ENCODE measurements around the gene CD79B.

Gene CD79B

DNA sequence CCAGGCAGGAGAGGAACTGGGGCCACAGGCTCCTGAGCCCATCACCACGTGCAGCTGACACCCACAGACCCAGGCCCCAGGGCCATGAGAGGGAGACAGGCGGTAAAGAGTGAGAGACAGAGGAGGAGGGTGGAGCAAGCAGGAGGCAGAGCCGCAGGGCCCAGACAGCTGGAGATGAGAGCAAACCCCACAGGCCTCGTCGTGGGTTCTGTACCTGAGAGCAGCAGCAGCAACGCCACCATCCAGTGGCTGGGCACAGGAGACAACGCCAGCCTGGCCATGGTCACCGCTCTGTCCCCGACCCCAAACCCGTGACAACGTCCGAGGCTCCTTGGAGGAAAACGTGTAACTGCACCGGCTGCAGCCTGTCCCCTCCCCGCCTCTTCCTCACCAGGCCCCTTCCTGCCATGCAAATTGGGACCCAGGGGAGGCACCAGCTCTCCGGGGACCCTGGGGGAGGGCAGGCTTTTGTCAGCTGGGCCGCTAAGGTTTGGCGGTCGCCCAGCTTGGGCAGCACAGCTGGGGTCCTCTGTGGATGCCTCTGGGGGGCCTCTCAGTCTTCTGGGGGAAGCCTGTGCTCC lies at the start of gene CD79B:
Gene CD79B (minus strand): TSS at position 351 of the 581 bp plus-strand sequence. CDS start 70 bp downstream, at position 281.
- DNase-seq = no peak

DNA sequence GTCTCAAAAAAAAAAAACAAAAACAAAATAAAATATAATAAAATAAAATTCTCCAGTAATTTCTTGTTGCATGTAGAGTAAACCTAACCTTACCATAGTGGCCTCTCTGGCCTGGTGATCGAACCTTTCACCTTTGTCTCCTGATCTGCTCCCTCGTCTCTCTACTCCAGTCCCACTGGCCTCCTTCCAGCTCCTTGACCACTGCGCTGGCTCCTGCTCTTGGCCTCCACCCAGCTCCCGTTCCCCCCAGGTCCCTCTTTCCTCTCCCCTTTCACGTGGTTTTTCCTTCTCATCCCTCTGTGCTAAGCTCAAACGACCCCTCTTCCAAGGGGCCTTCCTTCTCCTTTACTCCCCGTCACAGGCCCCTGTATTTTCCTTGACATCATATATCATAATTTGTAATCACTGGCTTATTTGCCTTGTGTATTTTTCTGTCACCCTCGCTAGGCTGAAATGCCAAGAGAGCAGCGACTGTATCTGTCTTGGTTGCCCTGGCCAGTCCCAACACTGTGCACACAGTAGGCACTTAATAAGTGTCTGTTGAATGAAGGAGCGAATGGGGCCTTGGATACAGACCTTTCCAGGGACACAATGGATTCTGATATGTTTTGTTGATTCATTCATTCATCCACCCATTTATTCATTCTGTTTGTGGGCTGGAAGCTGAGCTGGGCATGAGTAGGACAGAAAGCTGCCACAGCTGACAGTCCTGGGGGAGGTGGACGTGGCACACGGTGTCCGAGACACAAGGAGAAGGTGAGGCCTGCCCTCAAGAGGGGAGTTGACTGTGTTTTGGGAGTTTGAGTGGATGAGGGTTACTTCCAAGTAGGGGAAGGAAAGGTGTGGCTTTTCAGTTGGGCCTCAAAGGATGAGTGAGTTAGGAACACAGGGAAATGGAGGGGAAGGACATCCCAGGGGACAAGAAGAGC lies 46.4 kb upstream of the CD79B start:
- DNase-seq = no peak

DNA sequence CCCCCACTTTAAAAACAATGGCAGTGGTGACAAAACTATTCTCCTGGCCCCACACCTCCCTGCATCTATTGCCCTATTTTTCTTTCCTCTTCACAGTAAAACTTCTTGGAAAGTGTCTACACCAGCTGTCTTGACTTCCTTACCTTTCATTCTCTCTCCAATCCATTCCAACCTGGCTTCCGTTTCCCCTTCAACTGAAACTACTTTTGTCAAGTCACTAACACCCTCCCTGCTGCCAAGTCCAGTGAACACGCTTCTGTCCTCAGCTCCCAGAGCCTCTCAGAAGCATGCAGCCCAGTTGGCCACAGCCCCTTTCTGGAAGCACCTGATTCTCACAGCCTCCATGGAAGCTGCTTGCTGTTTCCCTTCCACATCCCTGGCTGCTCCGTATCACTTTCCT lies 44.6 kb upstream of the CD79B start:
- DNase-seq = no peak

DNA sequence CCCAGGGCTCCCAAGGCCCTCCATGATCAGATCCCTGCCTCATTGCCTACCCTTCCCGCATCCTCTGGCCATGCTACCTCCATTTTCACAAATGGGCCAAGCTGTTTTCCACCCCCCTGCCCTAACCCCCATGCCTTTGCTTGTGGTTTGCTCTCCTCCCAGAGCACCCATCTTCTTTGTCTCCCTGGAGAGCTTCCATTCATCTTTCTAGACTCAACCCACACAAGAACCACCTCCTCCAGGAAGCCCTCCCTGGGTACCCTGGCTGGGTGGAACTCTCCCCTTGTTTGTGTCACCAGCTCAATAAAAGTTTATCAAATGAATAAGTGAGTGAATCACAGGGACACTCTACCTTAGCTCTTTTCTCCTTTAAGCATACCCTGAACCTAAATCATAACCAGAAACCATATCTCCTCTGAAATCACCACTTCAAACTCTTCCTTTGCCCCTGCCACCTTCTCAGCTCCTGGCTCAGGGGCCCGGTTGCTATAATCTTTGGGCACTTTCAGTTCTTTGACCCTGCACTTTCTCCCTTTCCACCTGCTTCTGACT lies 43.5 kb upstream of the CD79B start:
- DNase-seq = no peak

DNA sequence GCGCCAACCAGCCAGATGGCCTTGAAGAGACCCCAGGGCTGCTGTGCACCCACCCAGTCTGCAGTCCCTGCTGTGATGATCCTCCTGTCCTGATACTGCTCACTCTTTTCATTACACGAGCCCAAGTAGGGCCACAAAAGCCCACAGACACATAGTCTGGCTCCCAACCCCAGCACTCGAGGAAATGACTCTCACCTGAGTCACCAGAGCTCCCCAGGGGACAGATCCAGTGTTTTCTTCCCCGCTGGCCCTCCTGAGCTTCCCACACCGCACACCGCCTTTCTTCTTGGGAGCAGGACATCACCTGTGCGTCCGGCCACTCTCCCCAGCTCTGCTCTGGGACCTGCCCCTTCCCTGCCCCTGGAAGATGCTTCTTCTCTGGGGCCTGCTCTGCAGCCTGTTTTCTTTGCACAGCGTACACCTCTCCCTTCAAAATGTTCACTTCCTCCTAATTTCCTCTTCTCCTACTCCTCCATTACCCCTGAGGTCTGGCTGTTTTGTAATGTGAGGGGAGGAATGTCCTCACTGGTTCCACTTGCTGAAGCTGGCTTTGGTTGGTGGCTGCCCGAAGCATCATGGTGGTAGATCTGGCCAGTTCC lies 42.6 kb upstream of the CD79B start:
- DNase-seq = peak; percentile 91

DNA sequence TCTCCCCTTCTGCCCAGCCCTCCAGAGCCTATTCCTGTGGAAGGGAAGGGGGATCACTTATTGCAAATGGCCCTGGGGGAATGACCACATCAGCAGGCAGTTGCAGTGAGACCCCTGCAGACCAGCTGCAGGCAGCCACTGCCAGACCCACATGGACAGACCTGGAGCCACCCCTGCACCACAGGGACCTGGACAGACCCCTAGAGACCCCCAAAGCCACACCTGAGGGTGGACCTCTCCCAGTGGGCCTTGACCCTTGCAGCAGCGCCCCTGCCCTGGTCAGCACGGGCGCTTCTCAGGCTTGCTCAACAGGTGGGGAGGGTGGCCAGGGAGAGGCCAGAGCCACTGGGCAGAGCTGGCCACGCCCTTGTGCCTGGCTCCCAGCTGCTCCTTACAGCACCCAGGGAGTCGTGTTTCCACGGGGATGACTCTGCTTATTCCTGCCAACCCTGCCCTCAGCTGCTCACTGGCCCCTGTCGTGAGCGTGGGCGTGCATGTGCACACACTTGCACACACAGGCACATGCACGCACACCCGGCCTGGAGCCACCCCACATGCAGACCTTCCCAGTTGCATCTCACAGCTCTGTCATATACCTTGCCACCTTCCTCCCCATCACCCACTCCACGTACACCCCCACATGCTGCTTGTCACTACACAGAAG lies 41.9 kb upstream of the CD79B start:
- DNase-seq = no peak

DNA sequence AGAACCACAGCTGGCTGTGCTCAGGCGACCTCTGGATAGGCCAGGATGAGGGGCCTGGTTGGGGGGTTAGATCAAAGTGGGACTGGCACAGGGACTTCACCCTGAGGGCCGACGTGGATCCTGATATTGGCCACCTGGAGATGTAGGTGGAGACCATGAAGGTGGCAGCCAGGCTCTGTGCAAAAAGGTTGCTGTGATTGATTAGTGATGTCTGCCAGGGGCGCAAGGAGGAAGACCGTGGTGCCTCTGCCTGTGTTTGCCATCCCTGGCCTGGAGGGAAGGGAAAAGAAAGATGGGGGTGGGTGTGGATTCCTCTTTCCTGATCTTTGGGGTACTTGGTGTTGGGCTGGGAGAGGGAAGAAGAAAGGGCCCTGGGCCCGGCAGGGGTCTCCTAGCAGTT lies 41.1 kb upstream of the CD79B start:
- no peak for DNase-seq

DNA sequence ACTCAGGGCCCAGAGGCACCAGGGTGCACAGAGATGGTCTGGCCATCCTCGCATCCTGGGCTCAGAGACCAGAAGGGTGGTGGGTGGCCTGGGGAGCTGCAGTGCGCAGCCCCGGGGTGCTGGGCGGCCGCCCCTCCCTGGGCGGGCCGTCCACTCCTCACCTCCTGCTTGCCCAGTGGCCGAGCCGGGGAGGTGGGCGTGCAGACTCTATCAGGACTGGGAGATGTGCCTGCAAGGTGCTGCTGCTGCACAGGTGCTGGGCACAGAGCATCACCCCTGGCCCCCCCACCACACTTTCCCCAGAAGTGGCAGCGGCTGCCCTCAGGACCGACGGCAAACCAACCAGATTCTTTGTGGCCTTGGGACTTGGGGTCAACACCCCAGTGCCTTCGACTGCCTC lies 40.7 kb upstream of the CD79B start, which contains the start of gene SCN4A:
Gene SCN4A (minus strand): TSS at position 123 of the 400 bp plus-strand sequence. CDS start 77 bp downstream, at position 46.
- no peak for DNase-seq

DNA sequence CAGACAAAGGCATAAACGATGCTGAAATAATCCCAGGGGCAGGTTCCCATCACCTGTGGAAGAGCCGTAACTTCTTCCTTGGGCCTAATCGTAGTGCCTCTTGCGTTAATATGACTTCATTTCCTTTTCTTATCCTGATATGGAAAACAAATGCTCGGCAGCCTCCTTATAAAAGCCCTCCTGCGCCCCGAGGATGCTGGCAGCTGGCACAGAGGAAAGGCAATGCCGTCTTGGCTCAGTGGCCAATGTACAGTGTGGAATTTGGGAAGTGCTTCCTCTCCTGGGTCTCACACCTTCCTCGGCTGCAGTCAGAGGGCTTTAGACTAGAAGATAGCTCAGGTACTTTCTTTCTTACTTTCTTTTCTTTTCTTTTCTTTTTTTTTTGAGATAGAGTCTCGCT lies 37.1 kb upstream of the CD79B start:
- no peak for DNase-seq

- DNase-seq = no peak
Observed at GRCh38 chr17:63967953-63968352, 35.8 kb upstream of the CD79B start.

GRCh38 chr17:63966646-63967264 lies 34.6 kb upstream of the CD79B start:
- no peak for DNase-seq

DNA sequence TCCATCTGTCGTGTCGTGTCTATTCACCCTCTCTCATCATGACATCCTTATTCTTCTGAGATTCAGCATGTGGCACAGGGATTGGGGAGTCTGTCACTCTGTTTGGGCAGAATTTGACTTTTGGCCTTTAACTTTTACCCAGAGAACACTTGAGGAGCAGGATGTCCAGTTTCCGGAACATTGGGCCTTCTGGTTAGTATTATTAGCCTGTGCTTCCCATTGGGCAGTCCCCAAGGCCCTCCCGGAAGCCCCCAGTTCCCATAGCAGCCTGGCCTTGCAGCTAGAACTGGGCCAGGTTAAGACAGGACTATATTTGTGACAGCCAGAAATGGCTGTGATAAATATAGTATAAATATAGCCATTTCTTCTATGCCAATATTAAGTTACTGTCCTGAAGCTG lies 31.0 kb upstream of the CD79B start:
- DNase-seq = no peak

GRCh38 chr17:63962298-63962744 lies 30.2 kb upstream of the CD79B start:
- no peak for DNase-seq

DNA sequence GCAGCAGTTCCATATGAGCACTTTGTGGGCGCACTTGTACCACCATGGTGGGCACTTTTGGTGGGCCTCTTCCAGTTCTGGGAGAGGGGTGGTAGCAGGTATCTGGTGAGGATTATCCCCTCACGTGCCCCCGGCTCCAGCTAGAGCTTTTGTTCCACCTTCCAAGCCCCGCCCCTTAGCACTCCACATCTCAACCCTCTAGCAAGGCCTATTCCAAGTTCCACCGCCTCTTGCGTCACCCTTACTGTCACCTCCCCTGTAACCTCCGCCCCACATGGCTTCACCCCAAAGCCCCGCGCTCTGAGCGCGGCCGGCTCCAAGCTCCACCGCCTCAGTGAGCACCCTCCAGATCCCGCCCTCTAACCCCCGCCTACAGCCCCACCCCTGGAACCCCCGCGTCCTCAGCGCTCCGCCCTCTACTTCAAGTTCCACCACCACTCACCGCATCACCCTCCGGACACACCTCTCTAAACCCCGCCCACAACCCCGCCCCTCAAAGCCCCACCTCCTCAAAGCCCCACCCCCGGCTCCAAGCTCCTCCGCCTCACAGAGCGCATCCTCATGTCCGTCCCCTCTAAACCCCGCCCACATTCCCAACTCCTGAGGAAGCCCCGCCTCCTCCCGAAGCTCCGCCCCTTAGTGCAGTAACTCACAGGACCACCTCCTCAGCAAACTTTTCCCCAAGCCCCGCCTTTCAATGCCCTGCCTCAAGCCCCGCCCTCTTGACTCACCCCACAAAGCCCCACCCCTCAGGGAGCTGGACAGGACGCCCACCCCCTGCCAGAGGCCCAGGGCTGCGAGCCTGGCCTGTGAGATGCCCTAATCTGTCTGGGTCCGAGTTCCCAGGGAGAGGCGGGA lies 29.5 kb upstream of the CD79B start:
- DNase-seq = peak; percentile 99

DNA sequence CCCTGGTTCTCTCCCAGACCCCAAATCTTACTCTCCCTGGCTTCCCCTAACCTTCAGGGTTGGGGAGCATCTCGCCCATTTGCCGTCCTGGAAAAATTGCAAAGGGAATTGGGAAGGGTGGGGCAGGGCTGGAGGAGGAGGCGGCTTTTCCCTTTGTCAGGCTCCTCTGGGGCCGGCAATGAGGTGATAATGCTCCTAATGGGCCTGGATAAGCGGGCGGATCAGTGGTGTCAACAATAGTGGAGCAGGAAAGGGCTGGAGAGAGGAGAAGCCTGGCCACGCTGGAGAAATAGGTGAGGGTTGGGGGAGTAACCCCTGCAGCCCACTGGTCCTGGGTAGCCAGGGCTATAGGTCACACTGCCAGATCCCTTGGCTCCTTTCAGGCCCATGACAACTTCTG lies 28.3 kb upstream of the CD79B start:
- no peak for DNase-seq

- no peak for DNase-seq
Observed at GRCh38 chr17:63960006-63960405, 27.9 kb upstream of the CD79B start.

DNA sequence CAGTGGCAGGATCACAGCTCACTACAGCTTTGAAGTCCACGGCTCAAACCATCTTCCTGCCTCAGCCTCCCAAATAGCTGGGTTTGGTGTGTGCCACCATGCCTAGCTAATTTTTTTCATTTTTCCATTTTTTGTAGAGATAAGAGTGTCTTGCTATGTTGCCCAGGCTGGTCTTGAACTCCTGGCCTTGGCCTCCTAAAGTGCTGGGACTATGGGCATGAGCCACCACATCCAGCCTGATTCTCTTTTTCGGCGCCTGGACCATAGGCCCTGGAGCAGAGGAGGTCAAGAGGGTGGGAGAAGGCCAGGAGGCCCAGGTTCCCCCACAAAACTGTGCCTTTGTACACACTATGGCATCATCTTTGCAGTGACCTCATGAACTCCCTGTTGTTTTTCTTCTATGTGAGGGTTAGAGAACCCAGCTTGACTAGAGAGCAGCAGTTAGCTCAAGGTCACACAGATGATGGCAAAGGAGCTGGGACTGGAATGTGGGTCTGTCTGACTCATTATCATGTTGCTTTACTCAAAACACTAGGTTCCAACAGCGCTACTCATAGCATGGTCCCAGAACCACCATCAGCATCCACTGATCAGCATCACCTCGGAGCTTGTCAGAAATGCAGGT lies 24.3 kb upstream of the CD79B start:
- no peak for DNase-seq

- no peak for DNase-seq
Observed at GRCh38 chr17:63955791-63956190, 23.7 kb upstream of the CD79B start.

GRCh38 chr17:63955232-63955631 lies 23.1 kb upstream of the CD79B start:
- DNase-seq = no peak

DNA sequence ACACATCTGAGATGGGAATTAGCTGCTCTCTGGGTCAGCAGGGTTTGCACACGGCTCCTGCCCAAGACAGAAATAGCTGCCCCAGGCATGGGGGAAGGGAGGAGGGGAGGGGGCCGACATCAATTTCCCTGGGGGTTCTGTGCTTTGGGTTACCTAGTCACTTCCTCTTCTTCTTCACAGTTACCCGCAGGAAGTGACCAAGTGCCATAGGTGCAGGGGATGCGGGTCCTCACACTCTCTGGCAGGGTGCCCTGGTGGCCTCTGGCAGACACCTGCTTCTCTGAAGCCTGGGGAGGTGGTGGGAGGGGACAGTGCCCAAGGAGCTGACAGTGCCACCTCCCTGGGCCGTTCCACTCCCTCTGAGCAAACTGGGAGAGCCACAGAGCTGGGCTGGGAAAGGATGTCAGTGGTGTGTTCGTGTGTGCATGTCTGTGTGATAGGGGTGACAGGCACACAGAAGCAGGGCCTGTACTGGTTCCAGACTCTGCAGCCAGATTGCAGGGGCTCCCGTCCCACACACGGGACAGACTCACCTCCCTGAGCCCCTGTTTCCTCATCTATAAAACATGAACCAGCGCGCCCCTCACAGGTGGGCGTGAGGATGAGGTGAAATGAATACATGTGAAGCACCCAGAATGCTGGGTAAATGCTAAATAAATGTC lies 22.4 kb upstream of the CD79B start:
- no peak for DNase-seq
